Measurements from ENCODE around the gene MPHOSPH8.
"Not testable (repeated sequence)": the region's sequence is repeated elsewhere in the genome, so short reads cannot be mapped to it uniquely, and the experiment has no call there.

MPHOSPH8 gene

DNA sequence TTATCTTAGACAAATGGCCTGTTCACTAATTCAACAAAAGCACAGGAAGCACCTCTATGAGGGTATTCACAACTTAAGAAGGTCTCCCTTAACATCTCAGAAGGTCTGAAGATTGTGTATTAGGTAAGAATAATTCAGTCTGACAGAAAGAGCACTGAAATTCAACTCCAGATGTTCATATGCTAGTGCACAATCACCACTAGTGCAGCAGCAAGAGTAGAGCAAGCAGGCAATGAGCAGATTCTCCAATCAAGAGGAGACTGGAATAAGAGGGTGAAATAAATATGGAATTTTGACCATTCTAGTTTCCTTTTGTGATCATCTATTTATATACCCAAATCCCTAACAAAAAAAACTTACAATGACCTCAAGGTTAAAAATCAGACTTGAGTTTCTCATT lies 52.0 kb downstream of the MPHOSPH8 start:
- no peak for DNase-seq (ENCODE audit: low spot score)

DNA sequence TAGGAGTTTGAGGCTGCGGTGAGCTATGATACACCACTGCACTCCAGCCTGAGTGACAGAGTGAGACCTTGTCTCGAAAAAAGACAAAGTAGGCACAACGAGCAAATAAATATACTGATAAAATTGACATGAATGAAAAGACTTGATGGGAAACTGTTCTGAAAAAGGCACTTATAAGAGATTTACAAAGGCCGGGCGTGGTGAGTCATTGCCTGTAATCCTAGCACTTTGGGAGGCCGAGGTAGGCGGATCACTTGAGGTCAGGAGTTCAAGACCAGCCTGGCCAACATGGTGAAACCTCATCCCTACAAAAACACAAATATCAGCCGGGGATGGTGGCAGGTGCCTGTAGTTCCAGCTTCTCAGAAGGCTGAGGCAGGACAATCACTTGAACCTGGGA lies 58.0 kb downstream of the MPHOSPH8 start:
- DNase-seq (ENCODE audit: low spot score), result not testable (repeated sequence)

DNA sequence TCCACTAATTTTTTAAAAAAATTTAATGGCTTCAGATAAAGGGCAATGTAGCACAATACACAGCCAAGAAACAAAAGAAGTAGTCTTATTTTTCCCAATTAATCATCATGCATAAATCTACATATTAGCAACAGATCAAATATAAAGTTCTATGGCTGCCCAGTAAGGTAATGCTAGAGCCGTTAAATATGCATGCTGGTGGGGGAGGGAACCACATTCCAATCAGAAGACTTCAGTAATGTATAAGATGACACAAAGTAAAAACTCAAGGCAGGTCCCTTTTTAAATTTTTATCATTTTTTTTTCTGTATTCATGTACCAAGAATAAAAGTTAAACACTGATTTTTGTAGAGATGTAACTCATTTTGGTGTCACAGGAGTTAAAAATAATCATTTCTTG lies 62.0 kb downstream of the MPHOSPH8 start:
- no peak for DNase-seq (ENCODE audit: low spot score)

DNA sequence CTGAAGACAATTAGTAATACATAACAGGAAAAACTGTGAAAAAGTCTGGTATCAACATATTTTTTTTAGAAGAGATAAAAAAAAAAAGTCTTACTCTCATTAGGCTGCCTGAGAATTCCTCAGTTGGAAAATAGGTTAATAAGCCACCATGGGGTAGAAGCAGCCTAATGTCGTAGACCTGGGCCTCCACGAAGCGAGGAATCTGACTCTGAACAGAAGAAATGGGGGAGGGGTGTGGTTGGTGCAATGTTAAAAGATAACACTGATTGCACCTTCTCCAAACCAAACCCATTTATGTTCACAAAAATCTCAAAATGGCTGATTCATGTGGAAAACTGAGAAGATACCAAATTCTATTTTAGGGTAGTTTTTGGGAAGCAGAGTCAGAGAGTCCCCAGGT lies 62.4 kb downstream of the MPHOSPH8 start:
- DNase-seq (ENCODE audit: low spot score), result no peak

DNA sequence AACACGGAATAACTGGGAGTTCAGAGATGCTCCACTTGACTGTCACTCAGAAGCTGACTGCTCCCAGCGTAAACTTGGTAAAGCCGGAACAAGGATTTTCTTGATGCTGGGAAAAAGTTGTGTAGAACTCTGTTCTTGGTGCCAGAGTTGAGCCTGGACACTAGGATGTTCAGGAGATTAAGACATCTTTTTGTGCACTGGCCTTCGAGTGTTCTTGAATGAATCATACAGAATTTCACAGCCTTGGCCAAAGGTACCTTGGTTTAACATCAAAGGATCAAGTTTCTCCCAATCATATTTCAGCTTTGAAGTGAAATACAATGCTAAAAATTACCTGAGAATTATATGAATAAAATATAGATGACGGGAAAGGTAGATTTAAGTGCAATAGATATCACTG lies 67.5 kb downstream of the MPHOSPH8 start:
- DNase-seq (ENCODE audit: low spot score), result not testable (repeated sequence)

DNA sequence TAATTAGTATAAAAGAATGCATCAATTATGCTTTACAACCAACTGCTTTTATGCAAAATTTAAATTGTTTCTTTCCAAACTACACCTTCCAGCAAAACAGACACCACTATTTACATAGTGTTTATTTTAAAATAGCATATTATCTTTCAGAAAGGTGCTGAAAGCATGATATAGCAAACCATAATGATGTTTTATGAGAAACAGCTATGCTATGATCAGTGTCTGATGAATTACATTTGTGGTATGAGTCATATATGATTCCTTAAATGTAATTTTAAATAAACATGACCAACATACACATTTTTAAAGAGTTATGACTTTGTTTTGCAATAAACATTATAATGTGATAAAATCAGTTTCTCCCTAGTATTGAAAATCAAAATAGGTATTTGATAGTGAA lies 68.2 kb downstream of the MPHOSPH8 start:
- not testable (repeated sequence) for DNase-seq (ENCODE audit: low spot score)

DNA sequence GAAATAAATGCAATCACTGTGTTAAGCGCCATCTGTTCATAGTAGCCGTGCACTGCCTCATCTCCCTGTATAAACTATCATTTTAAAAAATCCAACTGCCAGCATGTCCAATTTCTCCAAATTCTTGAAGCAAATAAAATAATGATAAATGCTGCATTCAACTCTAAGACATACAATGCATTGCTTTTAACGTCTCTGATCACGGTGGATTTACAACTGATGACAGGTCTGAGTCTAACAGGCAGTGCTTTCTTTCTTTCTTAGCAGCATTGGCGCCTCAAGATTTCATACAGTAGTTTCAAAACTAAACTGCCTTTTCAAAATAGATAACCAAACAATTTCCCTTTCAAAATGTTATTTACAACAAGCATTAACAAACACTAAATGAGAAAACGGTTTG lies 70.8 kb downstream of the MPHOSPH8 start:
- not testable (repeated sequence) for DNase-seq (ENCODE audit: low spot score)

DNA sequence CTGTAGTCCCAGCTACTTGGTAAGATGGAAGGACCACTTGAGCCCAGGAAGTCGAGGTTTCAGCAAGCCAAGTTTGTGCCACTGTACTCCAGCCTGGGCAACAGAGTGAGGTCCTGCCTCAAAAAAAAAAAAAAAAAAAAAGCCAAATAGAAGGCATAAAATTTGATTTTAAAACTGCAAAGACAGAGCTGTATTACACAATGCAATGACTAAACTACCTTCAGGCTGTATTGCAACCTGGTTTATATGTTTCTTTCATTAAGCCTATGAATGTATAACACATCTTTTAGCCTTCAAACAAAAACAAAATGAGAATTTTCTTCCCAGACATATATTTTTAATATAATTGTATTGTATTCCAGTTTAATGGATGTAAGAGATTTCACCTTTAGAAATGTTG lies 75.6 kb downstream of the MPHOSPH8 start:
- DNase-seq (ENCODE audit: low spot score), result not testable (repeated sequence)

DNA sequence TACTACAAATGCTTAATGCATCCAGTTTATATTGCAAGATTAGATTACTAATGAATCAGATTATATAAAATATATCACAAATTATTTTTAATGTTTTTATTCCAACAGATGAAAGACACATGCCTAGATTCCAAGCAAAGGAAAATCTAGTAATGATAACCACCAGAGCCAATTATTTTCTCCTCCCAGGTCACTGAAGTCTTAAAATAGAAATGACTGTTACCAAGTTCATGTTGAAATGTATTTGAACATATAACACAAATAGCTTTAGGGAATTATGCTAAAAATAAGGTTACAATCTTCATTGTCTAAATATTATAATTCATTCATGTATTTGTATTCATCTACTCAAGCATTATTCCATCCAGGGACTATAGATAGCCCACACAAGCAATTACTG lies 76.3 kb downstream of the MPHOSPH8 start:
- DNase-seq (ENCODE audit: low spot score), result not testable (repeated sequence)

DNA sequence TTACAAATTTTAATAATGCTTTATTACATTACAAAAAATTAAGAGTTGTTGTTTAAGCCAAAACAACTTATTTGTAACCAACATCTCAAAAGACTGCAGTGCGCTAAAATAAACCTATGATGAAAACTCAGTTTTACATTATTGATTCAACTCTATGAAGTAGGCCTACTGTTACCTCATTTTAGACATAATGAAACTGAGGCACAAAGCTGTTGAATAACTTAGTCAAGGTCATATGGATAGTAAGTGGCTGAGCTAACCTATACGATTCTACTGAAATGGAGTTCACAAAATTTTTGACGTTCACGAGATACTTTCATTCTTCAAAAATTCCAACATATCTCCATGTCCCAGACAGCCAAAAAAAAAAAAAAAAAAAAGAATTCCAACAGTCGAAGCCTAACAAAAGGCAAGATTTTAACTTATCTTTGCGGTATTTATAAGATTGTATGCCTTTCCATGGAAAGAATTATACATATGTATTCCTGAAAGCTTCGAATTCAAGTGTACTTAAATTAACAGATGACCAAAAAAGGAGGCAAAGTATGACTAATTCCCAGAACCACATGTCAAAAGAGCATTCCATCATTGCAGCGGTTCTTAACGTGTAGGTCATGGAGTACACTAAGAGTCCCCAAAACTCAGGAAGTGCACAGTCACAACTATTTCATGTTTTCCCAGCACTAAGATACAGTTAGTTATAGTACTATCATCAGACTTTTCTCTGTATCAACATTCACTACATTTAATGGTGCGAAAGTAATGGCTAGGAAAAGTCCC lies 79.9 kb downstream of the MPHOSPH8 start:
- no peak for DNase-seq (ENCODE audit: low spot score)

DNA sequence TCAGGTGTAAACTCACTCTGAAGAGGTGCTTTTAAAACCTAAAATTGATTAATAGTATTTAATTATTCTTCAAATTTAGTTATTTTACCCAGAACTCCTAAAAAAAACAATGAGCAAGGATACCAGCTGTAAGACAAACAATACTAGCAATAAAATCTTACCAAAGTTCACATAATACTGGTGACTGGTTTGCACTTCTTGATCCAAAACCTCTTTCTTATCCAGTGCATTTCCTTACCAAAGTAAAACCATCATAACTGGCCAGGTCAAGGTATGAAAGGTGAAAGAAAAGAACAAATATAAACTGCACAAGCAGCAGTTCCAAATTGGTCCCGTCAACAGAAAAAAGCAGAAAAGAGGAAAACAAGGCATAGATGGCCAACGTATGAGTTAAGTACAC lies 86.6 kb downstream of the MPHOSPH8 start:
- DNase-seq (ENCODE audit: low spot score), result no peak
